ENCODE measurements around the gene CEACAM4.

- TF ChIP-seq EGR1 (IDR thresholded peaks at IDR 0.05) (no peak), TEAD4 (IDR thresholded peaks at IDR 0.05) (no peak), YY1 (IDR thresholded peaks at IDR 0.05; ENCODE audit: low read depth) (no peak), TAF1 (IDR thresholded peaks at IDR 0.05; ENCODE audit: low read depth) (no peak), CEBPB (IDR thresholded peaks at IDR 0.05) (no peak), RAD21 (IDR thresholded peaks at IDR 0.05; ENCODE audit: low read depth) (peak; percentile 69), EP300 (IDR thresholded peaks at IDR 0.05; ENCODE audit: borderline replicate concordance) (no peak), REST (IDR thresholded peaks at IDR 0.05; ENCODE audit: low read depth) (no peak), NFIC (IDR thresholded peaks at IDR 0.05) (no peak), TCF12 (IDR thresholded peaks at IDR 0.05; ENCODE audit: low read depth) (no peak), MAX (IDR thresholded peaks at IDR 0.05) (no peak), USF1 (IDR thresholded peaks at IDR 0.05) (no peak), FOXM1 (IDR thresholded peaks at IDR 0.05; ENCODE audit: borderline replicate concordance, low read depth) (no peak), CREB1 (IDR thresholded peaks at IDR 0.05; ENCODE audit: low read depth) (no peak)
Observed at GRCh38 chr19:41641879-41642485, 15.1 kb upstream of the CEACAM4 start.

Measured in Ishikawa (cell line).